ENCODE results near the gene KRCC1. TPM values are rescaled to one million over a fixed set of nuclear protein-coding genes. Genes with fewer than 3 reads are reported as not detected.
A peak's percentile ranks its signal among the peaks of the same experiment; 100 is the strongest.

The KRCC1 gene
- total and polyA plus RNA-seq, 9 of the 15 experiments (the other 6 are each of a cell fraction or from before 2014, with no cell fraction given): 1.9 to 6.0 (median 2.2) TPM

DNA sequence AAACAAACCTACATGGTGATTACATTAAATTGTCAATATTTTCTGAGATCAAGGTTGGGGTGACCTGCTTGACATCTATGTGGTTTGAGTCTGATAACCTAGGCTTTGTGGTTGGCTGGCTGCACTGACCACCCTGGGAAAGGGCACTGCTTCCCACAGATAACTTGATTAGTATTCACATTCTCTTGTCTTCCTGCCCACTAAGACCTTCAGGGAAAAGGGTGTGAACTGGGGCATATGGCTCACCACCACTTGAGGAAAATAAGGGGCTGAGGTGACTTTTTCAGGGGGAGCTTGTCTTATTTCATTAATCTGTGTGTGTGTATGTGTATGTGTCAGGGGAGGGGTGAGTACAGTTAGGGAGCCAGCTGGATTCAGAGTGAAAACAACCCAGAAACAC, 13.5 kb upstream of the KRCC1 start (continued):
- no peak for TF ChIP-seq NFIX (CRISPR knock-in tag; IDR thresholded peaks at IDR 0.05; ENCODE audit: low read depth)

- 29% methylated on average over 2 of the region's 2 CpGs for WGBS (ENCODE audit: insufficient coverage, low coverage, missing lambda C conversion rate)
- CTCF ChIA-PET (ENCODE audit: low intra/inter-chr PET ratio): no interaction called here
Measured at GRCh38 chr2:88068044-88068443, 12.5 kb upstream of the KRCC1 start.

More at GRCh38 chr2:88068044-88068443, 12.5 kb upstream of the KRCC1 start:
- intact Hi-C loops (cut with micrococcal nuclease) (no loop called here), in situ Hi-C loops (cut with MboI) (no loop called here)
- H3K27me3 ChIP-seq (ENCODE audit: control insufficient read depth in 2 of 2, insufficient read depth in 2 of 2, low read length in 2 of 2): no peaks in the 10 kb centered on the region
- no peaks in the 10 kb centered on the region for H3K9me1 ChIP-seq (ENCODE audit: control insufficient read depth, insufficient read depth, low read length)
- no peak for FAIRE-seq
- H3K9ac ChIP-seq (ENCODE audit: insufficient read depth in 1 of 2, low read depth in 2 of 2, low read length in 2 of 2): peak overlapping the region in 1 of 2 experiments; percentile 54; a peak in 1 of 4 replicates
- no peak overlapping the region for H3K4me3 ChIP-seq
- no peaks in the 10 kb centered on the region for H4K20me1 ChIP-seq (replicated peaks; ENCODE audit: control insufficient read depth, insufficient read depth, low read length)
- DNase-seq (ENCODE audit: extremely low read depth in 1 of 4, low spot score in 3 of 4): no peak
- ATAC-seq: no peak
- TF ChIP-seq ZNF785 (CRISPR knock-in tag; IDR thresholded peaks at IDR 0.05) (no peak), TAL1 (IDR thresholded peaks at IDR 0.05) (no peak), BACH1 (tag; IDR thresholded peaks at IDR 0.05) (no peak), ZNF584 (CRISPR knock-in tag; IDR thresholded peaks at IDR 0.05; ENCODE audit: low read depth) (no peak), ZZZ3 (IDR thresholded peaks at IDR 0.05) (no peak)
- TF ChIP-seq, protein P1, sequence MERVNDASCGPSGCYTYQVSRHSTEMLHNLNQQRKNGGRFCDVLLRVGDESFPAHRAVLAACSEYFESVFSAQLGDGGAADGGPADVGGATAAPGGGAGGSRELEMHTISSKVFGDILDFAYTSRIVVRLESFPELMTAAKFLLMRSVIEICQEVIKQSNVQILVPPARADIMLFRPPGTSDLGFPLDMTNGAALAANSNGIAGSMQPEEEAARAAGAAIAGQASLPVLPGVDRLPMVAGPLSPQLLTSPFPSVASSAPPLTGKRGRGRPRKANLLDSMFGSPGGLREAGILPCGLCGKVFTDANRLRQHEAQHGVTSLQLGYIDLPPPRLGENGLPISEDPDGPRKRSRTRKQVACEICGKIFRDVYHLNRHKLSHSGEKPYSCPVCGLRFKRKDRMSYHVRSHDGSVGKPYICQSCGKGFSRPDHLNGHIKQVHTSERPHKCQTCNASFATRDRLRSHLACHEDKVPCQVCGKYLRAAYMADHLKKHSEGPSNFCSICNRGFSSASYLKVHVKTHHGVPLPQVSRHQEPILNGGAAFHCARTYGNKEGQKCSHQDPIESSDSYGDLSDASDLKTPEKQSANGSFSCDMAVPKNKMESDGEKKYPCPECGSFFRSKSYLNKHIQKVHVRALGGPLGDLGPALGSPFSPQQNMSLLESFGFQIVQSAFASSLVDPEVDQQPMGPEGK (CRISPR knock-in tag; IDR thresholded peaks at IDR 0.05; ENCODE audit: borderline replicate concordance): no peak
- H3K4me1 ChIP-seq (replicated peaks in 1 of 2; ENCODE audit: control insufficient read depth in 2 of 2, insufficient read depth in 2 of 2, low read length in 2 of 2): peaks cover 0 to 1% of the 10 kb centered on the region in 2 experiments; a peak in 3 of 5 replicates
- no TSS peak for BruUV-seq (replicated peaks)
- no peaks in the 10 kb centered on the region for H3K9me3 ChIP-seq (replicated peaks; ENCODE audit: control insufficient read depth, insufficient read depth, low read depth, low read length)
- no peaks in the 10 kb centered on the region for H3K79me2 ChIP-seq (ENCODE audit: control insufficient read depth, insufficient read depth, low read length)
- no peaks in the 10 kb centered on the region for H3K36me3 ChIP-seq (ENCODE audit: control insufficient read depth, insufficient read depth, low read length)
- H3K27ac ChIP-seq (ENCODE audit: extremely low read depth, low read depth, low read length): no peak overlapping the region
- peak overlapping the region; percentile 51; the same call in 1 of the 2 replicates for H2AFZ ChIP-seq (ENCODE audit: low read depth, low read length)
- H3K4me2 ChIP-seq (ENCODE audit: insufficient read depth, low read length): no peak overlapping the region
- POLR2A ChIA-PET: interaction anchor here (0.7 to 1.4 kb wide), 3 partner anchors 8 to 14 kb away, joined by 4 read pairs; no protein-coding TSS in a partner anchor
